K562 treated with DMSO at 1 percent for 4 hours (cell line): ENCODE measurements around the gene OR4D9. TPM values are rescaled to one million over a fixed set of nuclear protein-coding genes. Genes with fewer than 3 reads are reported as not detected.

Experiments
- total RNA-seq: library from RNA; unstranded; fragments of 300-600 nt; gene quantifications from 2 replicates; pipeline ENCODE4 v1.2.3, GENCODE V29; 2022; ENCODE audit not compliant: insufficient read depth

OR4D9 gene
- total RNA-seq = not detected in 2 replicates

GRCh38 chr11:59510941-59511589, at the start of gene OR4D9:
TSS of gene OR4D9 (plus strand) at chr11:59511539. CDS start at chr11:59514913, 3,374 bp downstream.

GRCh38 chr11:59473015-59473414, 38.3 kb upstream of the OR4D9 start, which contains the start of gene OR4D10:
TSS of gene OR4D10 (plus strand) at chr11:59473315. CDS start at chr11:59477430, 4,115 bp downstream.

GRCh38 chr11:59503276-59503675, 8.1 kb upstream of the OR4D9 start, which contains the start of gene OR4D11:
TSS of gene OR4D11 (plus strand) at chr11:59503576. CDS start at chr11:59503576, 0 bp downstream.

Other genes starting within 250 kb of the OR4D9 start
- gene OR5AN1, start 152.6 kb upstream of the OR4D9 start, total RNA-seq = not detected in 2 replicates
- gene OR5A2, start 85.1 kb upstream of the OR4D9 start, total RNA-seq = not detected in 2 replicates
- gene OR5A1, start 75.1 kb upstream of the OR4D9 start, total RNA-seq = not detected in 2 replicates
- gene OR4D6, start 54.6 kb upstream of the OR4D9 start, total RNA-seq = not detected in 2 replicates
- gene OR4D10, start 38.2 kb upstream of the OR4D9 start, total RNA-seq = not detected in 2 replicates
- gene OR4D11, start 8.0 kb upstream of the OR4D9 start, total RNA-seq = not detected in 2 replicates
- gene OSBP, start 104.2 kb downstream of the OR4D9 start, total RNA-seq = 31.3 and 36.8 TPM in 2 replicates
- gene PATL1, start 157.5 kb downstream of the OR4D9 start, total RNA-seq = 22.5 and 25.2 TPM in 2 replicates
- gene OR10V1, start 202.3 kb downstream of the OR4D9 start, total RNA-seq = not detected in 2 replicates
- gene STX3, start 243.8 kb downstream of the OR4D9 start, total RNA-seq = 88.8 and 100 TPM in 2 replicates